Measurements from ENCODE around the gene ZNF408.

The ZNF408 gene

DNA sequence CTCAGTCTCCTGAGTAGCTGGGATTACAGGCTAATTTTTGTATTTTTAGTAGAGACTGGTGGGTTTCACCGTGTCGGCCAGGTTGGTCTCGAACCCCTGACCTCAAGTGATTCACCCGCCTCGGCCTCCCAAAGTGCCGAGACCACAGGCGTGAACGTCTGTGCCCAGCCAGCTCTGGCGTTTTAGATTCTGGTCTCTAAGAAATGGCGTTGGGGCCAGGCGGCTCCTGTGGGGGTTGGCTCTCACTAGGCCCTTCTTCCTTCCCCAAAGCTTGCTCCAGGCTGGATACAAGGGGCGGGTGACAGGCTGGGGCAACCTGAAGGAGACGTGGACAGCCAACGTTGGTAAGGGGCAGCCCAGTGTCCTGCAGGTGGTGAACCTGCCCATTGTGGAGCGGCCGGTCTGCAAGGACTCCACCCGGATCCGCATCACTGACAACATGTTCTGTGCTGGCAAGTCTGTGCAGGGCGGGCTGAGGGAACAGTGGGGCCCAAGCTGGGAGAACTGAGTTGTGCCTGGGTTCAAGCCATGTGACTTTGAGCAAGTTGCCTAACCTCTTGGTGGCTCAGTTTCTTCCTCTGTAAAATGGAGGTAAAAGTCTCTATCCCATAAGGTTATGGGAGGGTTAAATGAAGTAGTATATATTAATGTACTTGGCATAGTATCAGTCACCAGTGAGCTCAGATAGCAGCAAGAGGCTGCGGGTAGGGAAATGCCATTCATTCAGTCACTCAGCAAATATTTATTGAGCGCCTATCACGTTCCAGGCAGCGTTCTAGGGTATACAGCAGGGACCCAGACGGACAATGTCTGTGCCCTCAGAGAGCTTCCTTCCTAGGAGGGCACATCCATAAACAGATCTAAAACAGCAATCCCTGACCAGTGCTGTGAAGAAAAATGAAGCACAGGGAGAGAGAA lies 28.5 kb downstream of the ZNF408 start:
- DNase-seq = no peak

DNA sequence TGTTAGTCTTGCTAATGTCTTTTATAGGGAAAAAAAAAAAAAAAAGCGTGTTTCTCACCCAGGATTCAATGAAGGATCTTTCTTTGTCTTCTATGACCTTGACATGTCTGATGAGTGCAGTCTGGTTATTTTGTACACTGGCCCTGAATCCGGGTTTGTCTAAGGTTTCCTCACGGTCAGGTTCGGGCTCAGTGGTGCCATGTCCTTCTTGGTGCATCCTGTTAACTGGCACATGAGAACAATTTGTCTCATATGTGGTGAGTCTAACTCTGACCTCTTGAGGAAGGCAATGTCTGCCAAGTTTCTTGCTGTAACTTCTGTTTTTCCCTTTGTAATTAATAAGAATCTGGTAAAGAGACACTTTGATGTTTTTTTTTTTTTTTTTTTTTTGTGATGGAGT lies 30.7 kb downstream of the ZNF408 start:
- DNase-seq = no peak

GRCh38 chr11:46733234-46733633 lies 32.4 kb downstream of the ZNF408 start:
- no peak for DNase-seq

DNA sequence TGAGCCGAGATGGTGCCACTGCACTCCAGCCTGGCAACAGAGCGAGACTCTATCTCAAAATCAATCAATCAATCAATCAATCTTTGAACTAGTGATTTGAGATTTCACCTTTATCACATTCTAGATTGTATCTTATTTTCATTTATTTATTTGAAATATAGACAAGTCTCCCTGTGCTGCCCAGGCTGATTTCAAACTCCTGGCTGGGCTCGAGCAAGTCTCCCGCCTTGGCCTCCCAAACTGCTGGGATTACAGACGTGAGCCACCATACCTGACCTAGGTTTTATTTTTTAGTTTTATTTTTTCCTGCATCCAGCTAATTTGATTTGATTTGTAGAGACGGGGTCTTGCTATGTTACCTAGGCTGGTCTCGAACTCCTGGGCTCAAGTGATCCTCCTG lies 35.3 kb downstream of the ZNF408 start:
- no peak for DNase-seq

GRCh38 chr11:46736615-46737014 lies 35.8 kb downstream of the ZNF408 start:
- DNase-seq = no peak

DNA sequence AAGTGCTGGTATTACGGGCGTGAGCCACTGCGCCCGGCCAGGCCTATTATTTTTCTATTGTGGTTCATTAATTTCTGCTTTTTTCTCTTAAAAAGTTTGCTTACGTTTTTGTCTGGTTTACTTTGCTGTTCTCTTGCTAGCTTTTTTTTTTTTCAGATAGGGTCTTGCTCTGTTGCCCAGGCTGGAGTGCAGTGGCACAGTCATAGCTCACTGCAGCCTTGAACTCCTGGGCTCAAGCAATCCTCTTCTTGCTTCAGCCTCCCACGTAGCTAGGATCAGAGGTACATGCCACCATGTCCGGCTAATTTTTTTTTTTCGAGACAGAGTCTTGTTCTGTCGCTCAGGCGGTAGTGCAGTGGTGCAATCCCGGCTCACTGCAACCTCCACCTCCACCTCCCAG lies 36.9 kb downstream of the ZNF408 start:
- no peak for DNase-seq

- no peak for DNase-seq
Measured at GRCh38 chr11:46738887-46739286, 38.1 kb downstream of the ZNF408 start.

GRCh38 chr11:46741600-46742484 lies 41.0 kb downstream of the ZNF408 start:
- no peak for DNase-seq

DNA sequence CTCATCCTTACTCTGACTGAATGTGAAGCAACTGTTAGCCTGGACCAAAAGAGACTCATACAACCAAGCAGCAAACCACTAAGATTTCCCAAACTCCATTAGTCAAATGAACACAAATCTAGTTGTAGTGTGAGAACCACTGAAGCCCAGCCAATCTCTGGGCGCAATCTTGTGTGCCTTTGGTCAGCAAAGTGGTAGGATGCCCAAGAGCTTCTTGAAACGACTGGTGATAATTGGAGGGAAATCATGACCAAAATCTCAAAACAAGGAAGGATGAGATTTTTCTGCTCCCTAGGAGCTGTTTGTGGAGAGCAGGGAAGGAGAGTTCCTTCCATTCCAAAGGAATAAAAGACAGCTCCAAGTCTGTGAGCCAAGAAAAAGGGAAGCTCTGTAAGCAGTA lies 42.2 kb downstream of the ZNF408 start:
- no peak for DNase-seq

GRCh38 chr11:46743693-46744339 lies 43.0 kb downstream of the ZNF408 start:
- DNase-seq = no peak

DNA sequence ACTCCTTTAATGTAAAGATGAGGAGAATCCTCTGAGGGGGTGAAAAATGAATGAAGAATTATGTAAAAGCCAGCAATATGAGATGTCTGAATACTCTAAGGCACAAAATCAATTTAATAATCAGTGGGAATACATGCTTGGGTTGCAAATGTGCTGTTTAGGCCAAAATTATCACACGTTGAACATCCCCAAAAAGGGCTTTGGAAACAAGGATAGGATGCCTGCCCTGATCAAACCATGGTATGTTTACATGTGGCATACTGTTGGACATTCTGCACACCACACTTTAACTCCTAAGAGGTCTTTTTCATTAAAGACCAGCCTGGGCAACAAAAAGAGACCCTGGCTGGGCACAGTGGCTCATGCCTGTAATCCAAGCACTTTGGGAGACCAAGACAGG lies 44.5 kb downstream of the ZNF408 start:
- no peak for DNase-seq

DNA sequence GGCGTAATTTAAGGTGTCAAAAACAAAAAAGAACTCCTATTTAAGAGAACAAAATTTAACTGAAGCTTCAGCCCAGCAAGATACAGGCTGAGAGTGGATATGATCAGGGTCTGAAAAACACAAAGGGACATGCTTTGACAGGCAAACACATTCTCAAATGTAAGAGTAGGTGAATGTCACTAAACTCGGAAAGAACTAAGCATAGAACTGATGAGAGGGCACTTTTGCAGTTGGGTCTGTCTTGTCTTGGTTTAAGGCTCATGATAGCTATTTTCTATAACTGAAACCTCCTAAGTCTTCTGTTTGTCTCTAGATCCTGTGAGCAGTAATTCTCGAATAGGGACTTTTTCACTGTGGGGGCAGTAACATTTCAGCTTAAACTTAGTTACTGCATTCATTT lies 45.2 kb downstream of the ZNF408 start:
- no peak for DNase-seq

DNA sequence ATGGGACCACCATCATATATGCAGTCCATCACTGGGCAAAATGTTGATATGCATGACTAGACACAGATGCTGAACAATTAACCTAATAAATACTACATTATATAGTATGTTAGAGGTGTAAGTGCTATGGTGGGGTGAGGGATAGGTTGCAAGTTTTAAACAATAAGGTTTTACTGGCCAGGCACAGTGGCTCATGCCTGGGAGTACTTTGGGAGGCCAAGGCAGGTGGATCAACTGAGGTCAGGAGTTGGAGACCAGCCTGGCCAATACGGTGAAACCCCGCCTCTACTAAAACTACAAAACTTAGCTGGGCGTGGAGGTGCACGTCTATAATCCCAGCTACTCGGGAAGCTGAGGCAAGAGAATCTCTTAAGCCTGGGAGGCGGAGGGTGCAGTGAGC lies 46.3 kb downstream of the ZNF408 start:
- no peak for DNase-seq
